ENCODE results near the gene ASS1. TPM values are rescaled to one million over a fixed set of nuclear protein-coding genes. Genes with fewer than 3 reads are reported as not detected.

ASS1 gene
- total RNA-seq, 2 donors from 2014 or later = 380 to 511 TPM

DNA sequence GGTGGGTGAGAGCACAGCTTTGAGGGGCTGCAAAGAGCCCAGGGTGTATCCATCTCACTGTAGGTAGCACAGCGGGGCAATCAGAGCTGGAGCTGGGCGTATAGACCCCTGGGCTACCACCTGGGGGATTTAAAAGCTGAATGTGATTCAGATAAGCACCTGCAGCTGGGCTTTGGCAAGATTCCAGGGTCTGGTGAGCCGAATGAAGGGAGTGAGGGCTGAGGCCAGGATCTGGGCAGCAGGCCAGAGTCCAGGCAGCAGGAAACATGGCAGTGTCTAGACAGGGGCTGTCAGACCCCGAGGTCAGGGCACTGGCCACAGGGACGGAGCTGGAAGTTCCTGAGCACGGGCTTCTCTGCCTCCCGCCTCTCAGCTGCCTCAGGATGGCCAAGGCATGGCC is 8.7 kb downstream of the ASS1 start:
- TF ChIP-seq, protein P1, sequence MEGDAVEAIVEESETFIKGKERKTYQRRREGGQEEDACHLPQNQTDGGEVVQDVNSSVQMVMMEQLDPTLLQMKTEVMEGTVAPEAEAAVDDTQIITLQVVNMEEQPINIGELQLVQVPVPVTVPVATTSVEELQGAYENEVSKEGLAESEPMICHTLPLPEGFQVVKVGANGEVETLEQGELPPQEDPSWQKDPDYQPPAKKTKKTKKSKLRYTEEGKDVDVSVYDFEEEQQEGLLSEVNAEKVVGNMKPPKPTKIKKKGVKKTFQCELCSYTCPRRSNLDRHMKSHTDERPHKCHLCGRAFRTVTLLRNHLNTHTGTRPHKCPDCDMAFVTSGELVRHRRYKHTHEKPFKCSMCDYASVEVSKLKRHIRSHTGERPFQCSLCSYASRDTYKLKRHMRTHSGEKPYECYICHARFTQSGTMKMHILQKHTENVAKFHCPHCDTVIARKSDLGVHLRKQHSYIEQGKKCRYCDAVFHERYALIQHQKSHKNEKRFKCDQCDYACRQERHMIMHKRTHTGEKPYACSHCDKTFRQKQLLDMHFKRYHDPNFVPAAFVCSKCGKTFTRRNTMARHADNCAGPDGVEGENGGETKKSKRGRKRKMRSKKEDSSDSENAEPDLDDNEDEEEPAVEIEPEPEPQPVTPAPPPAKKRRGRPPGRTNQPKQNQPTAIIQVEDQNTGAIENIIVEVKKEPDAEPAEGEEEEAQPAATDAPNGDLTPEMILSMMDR (IDR thresholded peaks at IDR 0.05) = no peak
- Histone ChIP-seq H3K36me3 (no peaks in the 10 kb centered on the region), H3K27me3 (no peaks in the 10 kb centered on the region), H3K9me3 (no peaks in the 10 kb centered on the region), H3K4me1 (peaks cover 20% of the 10 kb centered on the region), H3K27ac (no peak overlapping the region), H3K9ac (ENCODE audit: low read depth in 2 of 2, low read length in 2 of 2) (no peak overlapping the region), H3K4me3 (no peak overlapping the region)
- intact Hi-C loops (cut with DNase I) = no loop called here
- DNase-seq = peak; percentile 51

- intact Hi-C loops (cut with DNase I) = no loop called here
Measured at GRCh38 chr9:130454096-130454811, 9.5 kb downstream of the ASS1 start.

DNA sequence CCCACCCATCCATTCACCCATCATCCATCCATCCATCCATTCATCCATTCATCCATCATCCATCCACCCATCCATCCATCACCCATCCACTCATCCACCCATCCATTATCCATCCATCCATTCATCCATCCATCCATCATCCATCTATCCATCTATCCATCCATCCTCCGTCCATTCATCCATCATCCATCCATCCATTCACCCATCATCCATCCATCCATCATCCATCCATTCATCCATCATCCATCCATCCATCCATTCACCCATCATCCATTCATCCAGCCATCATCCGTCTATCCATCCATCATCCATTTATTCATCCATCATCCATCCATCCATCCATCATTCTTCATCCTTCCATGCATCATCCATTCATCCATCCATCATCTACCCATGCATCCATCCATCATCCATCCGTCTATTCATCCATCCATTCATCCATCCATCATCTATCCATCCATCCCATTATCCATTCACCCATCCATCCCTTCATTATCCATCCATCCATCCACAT is 10.1 kb downstream of the ASS1 start:
- Histone ChIP-seq H3K36me3 (peaks cover 1% of the 10 kb centered on the region), H3K4me1 (peaks cover 20% of the 10 kb centered on the region), H3K4me3 (no peak overlapping the region), H3K9ac (ENCODE audit: low read depth in 2 of 2, low read length in 2 of 2) (no peak overlapping the region), H3K27ac (no peak overlapping the region), H3K9me3 (no peaks in the 10 kb centered on the region), H3K27me3 (no peaks in the 10 kb centered on the region)
- DNase-seq = no peak
- intact Hi-C loops (cut with DNase I) = no loop called here
- TF ChIP-seq, protein P1 (IDR thresholded peaks at IDR 0.05) = no peak

More at GRCh38 chr9:130454096-130454811, 9.5 kb downstream of the ASS1 start:
- Histone ChIP-seq H3K4me1 (peaks cover 20% of the 10 kb centered on the region), H3K9ac (ENCODE audit: low read depth in 2 of 2, low read length in 2 of 2) (no peak overlapping the region), H3K27me3 (no peaks in the 10 kb centered on the region), H3K4me3 (no peak overlapping the region), H3K9me3 (no peaks in the 10 kb centered on the region), H3K27ac (no peak overlapping the region), H3K36me3 (no peaks in the 10 kb centered on the region)
- no peak for DNase-seq
- TF ChIP-seq, protein P1 (IDR thresholded peaks at IDR 0.05) = no peak

- no peak overlapping the region for H3K4me3 ChIP-seq
- no peaks in the 10 kb centered on the region for H3K9me3 ChIP-seq
- H3K27me3 ChIP-seq = no peaks in the 10 kb centered on the region
- no peak overlapping the region for H3K9ac ChIP-seq (ENCODE audit: low read depth in 2 of 2, low read length in 2 of 2)
- peaks cover 3% of the 10 kb centered on the region for H3K36me3 ChIP-seq
- TF ChIP-seq, protein P1 (IDR thresholded peaks at IDR 0.05) = no peak
- no peak overlapping the region for H3K27ac ChIP-seq
- intact Hi-C loops (cut with DNase I) = no loop called here
- no peak for DNase-seq
- H3K4me1 ChIP-seq = no peaks in the 10 kb centered on the region
Measured at GRCh38 chr9:130458027-130458803, 13.5 kb downstream of the ASS1 start.

GRCh38 chr9:130458804-130459067 is 14.0 kb downstream of the ASS1 start:
- Histone ChIP-seq H3K4me1 (no peaks in the 10 kb centered on the region), H3K36me3 (peaks cover 3% of the 10 kb centered on the region), H3K9ac (ENCODE audit: low read depth in 2 of 2, low read length in 2 of 2) (no peak overlapping the region), H3K9me3 (no peaks in the 10 kb centered on the region), H3K27ac (no peak overlapping the region), H3K27me3 (no peaks in the 10 kb centered on the region), H3K4me3 (no peak overlapping the region)
- no peak for DNase-seq
- intact Hi-C loops (cut with DNase I) = no loop called here
- TF ChIP-seq, protein P1 (IDR thresholded peaks at IDR 0.05) = no peak

Data from colonic mucosa (tissue), 4 donors.